ENCODE data around the gene NBAS. TPM values are rescaled to one million over a fixed set of nuclear protein-coding genes. Genes with fewer than 3 reads are reported as not detected.

The NBAS gene
- total and polyA plus RNA-seq, 2 donors (not counting 3 experiments of a cell fraction or from before 2014, with no cell fraction given): 29.4 to 43.0 TPM

DNA sequence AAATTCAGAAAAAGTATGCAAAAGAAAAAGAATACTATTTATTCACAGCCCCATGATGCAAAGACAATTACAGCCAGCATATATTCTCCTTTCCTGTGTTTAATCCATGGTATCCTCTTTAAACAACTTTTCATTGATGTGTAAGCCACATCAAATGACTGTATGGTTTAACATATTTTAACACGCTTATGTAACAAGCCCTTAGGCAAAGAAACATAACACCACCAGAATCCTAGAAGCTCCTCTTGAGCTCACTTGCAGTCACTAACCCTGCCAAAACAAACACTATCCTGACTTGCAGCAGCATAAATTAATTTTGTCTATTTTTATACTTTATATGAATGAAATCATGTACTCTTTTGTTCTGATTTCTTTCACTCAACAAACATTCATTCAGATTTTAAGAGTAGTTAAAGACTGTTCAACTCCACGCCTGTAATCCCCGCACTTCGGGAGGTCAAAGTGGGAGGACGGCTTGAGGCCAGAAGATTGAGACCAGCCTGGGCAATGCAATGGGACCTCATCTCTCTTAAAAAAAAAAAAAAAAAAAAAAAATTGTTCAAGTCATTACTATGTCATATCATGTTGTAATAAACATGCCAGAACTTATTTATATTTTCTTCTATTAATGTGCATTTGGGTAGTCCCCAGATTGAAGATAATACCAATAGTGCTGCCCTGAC, 226.3 kb downstream of the NBAS start:
- Histone ChIP-seq H2AFZ (ENCODE audit: low read depth, low read length) (no peak overlapping the region), H3K79me2 (ENCODE audit: control insufficient read depth, insufficient read depth, low read length) (no peaks in the 10 kb centered on the region), H3K9ac (replicated peaks; ENCODE audit: extremely low read depth, insufficient read depth, low read length) (no peak overlapping the region), H3K9me3 (replicated peaks; ENCODE audit: control insufficient read depth, insufficient read depth, low read length) (no peaks in the 10 kb centered on the region), H3K9me1 (replicated peaks; ENCODE audit: control insufficient read depth, extremely low read depth, insufficient read depth, low read length) (no peaks in the 10 kb centered on the region), H3K4me1 (ENCODE audit: control insufficient read depth, extremely low read depth, insufficient read depth, low read length) (peaks cover 8% of the 10 kb centered on the region), H3K27me3 (ENCODE audit: control insufficient read depth in 2 of 2, insufficient read depth in 2 of 2, low read length in 2 of 2) (no peaks in the 10 kb centered on the region), H3K4me2 (ENCODE audit: insufficient read depth, low read length) (no peak overlapping the region), H3K36me3 (ENCODE audit: control insufficient read depth in 2 of 2, extremely low read depth in 1 of 2, insufficient read depth in 2 of 2, low read length in 2 of 2) (peaks cover 0 to 4% of the 10 kb centered on the region in 2 experiments), H4K20me1 (replicated peaks; ENCODE audit: control insufficient read depth, extremely low read depth, insufficient read depth, low read length) (no peaks in the 10 kb centered on the region), H3K4me3 (replicated peaks in 1 of 3; ENCODE audit: insufficient read depth in 1 of 3, low read depth in 1 of 3, low read length in 3 of 3) (no peak overlapping the region), H3K27ac (ENCODE audit: insufficient read depth, low read depth, low read length) (no peak overlapping the region)
- dilution Hi-C loops (cut with MboI; ENCODE audit: extremely low pct_ligation_motif_present, low sequenced_read_pairs): no loop called here
- no peak for DNase-seq (ENCODE audit: low read depth, low spot score)
- intact Hi-C loops (cut with micrococcal nuclease): no loop called here
- ChIA-PET CTCF (no interaction called here), POLR2A (no interaction called here)
- BruUV-seq (replicated peaks): no TSS peak
- no peak for FAIRE-seq
- TF ChIP-seq EZH2 (IDR thresholded peaks at IDR 0.05; ENCODE audit: borderline replicate concordance, low read depth, low read length, severe bottlenecking): no peak
- TF ChIP-seq, protein P1, sequence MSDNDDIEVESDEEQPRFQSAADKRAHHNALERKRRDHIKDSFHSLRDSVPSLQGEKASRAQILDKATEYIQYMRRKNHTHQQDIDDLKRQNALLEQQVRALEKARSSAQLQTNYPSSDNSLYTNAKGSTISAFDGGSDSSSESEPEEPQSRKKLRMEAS (IDR thresholded peaks at IDR 0.05; ENCODE audit: insufficient read depth, insufficient read length): no peak
- no peak for TF ChIP-seq MYC (IDR thresholded peaks at IDR 0.05; ENCODE audit: low read depth, low read length)
- TF ChIP-seq POLR2AphosphoS5 (IDR thresholded peaks at IDR 0.05; ENCODE audit: insufficient read depth, low read depth, low read length): no peak
- TF ChIP-seq GATA2 (IDR thresholded peaks at IDR 0.05; ENCODE audit: insufficient read depth, insufficient read length, low read depth, low read length): no peak
- no peak for TF ChIP-seq JUN (IDR thresholded peaks at IDR 0.05; ENCODE audit: borderline replicate concordance, insufficient read depth, insufficient read length, low read depth)
- no peak for TF ChIP-seq POLR2A (IDR thresholded peaks at IDR 0.05; ENCODE audit: low read depth, low read length)
- no peak for TF ChIP-seq FOS (IDR thresholded peaks at IDR 0.05; ENCODE audit: borderline replicate concordance, insufficient read depth, low read length)
- TF ChIP-seq, protein P2, sequence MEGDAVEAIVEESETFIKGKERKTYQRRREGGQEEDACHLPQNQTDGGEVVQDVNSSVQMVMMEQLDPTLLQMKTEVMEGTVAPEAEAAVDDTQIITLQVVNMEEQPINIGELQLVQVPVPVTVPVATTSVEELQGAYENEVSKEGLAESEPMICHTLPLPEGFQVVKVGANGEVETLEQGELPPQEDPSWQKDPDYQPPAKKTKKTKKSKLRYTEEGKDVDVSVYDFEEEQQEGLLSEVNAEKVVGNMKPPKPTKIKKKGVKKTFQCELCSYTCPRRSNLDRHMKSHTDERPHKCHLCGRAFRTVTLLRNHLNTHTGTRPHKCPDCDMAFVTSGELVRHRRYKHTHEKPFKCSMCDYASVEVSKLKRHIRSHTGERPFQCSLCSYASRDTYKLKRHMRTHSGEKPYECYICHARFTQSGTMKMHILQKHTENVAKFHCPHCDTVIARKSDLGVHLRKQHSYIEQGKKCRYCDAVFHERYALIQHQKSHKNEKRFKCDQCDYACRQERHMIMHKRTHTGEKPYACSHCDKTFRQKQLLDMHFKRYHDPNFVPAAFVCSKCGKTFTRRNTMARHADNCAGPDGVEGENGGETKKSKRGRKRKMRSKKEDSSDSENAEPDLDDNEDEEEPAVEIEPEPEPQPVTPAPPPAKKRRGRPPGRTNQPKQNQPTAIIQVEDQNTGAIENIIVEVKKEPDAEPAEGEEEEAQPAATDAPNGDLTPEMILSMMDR (IDR thresholded peaks at IDR 0.05; ENCODE audit: extremely low read depth in 1 of 2, insufficient read depth in 1 of 2, low read depth in 1 of 2, low read length in 2 of 2): no peak

Measured in endothelial cell of umbilical vein (primary cell).